Activated CD8-positive, alpha-beta memory T cell treated with anti-CD3 and anti-CD28 coated beads, Interleukin-2, amount 10 ng/mL, durations not matched to agents 7 days and 5 days (primary cell): Measurements from ENCODE around the gene RIC8A. TPM values are rescaled to one million over a fixed set of nuclear protein-coding genes. Genes with fewer than 3 reads are reported as not detected.
A peak's percentile ranks its signal among the peaks of the same experiment; 100 is the strongest.
"Not testable (repeated sequence)": the region's sequence is repeated elsewhere in the genome, so short reads cannot be mapped to it uniquely, and the experiment has no call there.

Experiments
- ATAC-seq: fragments of 150-1000 bp; cut with Tn5 transposase; one replicate; pipeline ENCODE4 v1.10.0; 2021; ENCODE audit warnings: moderate library complexity
- CTCF ChIA-PET: fragments of 350-600 bp; sonication (Branson Sonifier 250); formaldehyde crosslinking; loops from one replicate; lab custom pipeline; 2021; ENCODE audit warnings: antibody characterized with exemption; lab: Charles Lee
- DNase-seq: peaks from one replicate; pipeline ENCODE4 v3.0.0-alpha.2; 2020
- H3K27ac Mint-ChIP-seq: one replicate; pipeline ENCODE4 v1.8.0; 2021; ENCODE audit warnings: mild to moderate bottlenecking, mixed read lengths
- H3K27me3 Mint-ChIP-seq: one replicate; pipeline ENCODE4 v1.8.0; 2021; ENCODE audit warnings: mixed read lengths
- H3K36me3 Mint-ChIP-seq: one replicate; pipeline ENCODE4 v1.8.0; 2021; ENCODE audit warnings: mild to moderate bottlenecking, mixed read lengths
- H3K4me1 Mint-ChIP-seq: one replicate; pipeline ENCODE4 v1.8.0; 2021; ENCODE audit warnings: mixed read lengths
- H3K4me3 Mint-ChIP-seq: one replicate; pipeline ENCODE4 v1.8.0; 2021; ENCODE audit warnings: mild to moderate bottlenecking, moderate library complexity, mixed read lengths
- H3K9me3 Mint-ChIP-seq: one replicate; pipeline ENCODE4 v1.8.0; 2022; ENCODE audit warnings: low read depth, mixed read lengths
- total RNA-seq, 2 experiments: library from RNA; stranded (reverse); gene quantifications; one replicate each; pipeline ENCODE4 v1.2.3, GENCODE V29; 2021

Gene RIC8A
- total RNA-seq, 2 experiments from 2014 or later, result 110 to 113 TPM

DNA sequence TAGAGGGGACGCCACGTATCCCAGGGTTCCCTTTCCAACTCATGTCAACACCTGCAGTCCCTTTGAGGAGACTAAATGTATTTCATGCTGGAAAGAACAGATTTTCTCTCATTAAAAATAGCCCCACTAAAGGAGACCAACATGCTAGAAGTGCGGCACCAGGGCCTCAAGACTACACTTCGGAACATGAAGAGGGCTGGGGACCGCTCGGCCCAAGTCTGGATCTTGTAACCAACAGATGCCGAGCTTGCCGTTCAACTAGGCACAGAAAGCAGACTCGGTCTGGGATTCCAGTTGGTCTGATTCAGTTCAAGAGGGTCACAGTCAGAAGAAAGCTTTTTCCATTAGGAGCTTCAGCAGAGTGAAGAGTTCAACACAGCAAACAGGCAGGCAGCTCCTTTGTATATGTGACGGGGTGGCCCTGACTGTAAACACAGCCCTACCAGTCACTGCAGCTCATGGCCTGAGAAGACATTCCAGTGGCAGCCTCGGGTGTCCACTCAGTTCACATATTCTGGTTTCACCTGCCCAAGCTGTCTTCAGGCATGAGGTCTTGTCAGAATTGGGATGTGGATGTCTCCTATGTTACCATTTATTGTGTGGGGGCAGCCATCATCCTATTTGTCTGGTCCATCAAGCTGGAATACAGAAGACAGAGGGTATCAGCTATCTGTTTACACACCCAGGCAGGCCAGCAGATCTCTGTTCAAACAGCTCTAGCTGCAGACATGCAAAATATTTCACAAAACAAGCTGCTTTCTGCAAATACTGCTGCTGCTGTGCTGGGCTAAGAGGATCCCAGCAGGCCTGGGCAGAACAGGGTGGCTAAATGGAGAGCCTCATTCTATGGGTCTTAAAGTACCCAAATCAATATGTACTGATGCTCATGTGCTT is 8.8 kb downstream of the RIC8A start:
- peaks cover 6% of the 10 kb centered on the region for H3K4me1 Mint-ChIP-seq
- H3K27ac Mint-ChIP-seq, result peak overlapping the region; percentile 14
- ATAC-seq (no peak), DNase-seq (no peak)
- no peaks in the 10 kb centered on the region for H3K9me3 Mint-ChIP-seq
- H3K4me3 Mint-ChIP-seq, result no peak overlapping the region
- H3K27me3 Mint-ChIP-seq, result no peaks in the 10 kb centered on the region
- H3K36me3 Mint-ChIP-seq, result peaks cover 16% of the 10 kb centered on the region
- CTCF ChIA-PET, result interaction anchor here (0.8 to 1.0 kb wide), 2 partner anchors 9 to 148 kb away, joined by 3 read pairs; partner anchors contain the start of genes BET1L and RIC8A

DNA sequence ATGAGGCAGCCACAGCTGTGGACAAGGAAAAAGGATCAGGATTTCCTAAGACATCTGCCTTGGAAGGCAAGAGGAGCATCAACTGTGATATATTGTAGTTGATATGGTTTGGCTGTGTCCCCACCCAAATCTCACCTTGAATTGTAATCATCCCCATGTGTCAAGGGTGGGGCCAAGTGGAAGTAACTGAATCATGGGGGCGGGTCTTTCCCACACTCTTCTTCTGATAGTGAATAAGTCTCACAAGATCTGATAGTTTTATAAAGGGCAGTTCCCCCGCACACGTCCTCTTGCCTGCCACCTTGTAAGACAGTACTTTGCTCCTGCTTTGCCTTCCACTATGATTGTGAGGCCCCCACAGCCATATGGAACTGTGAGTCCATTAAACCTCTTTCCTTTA is 10.2 kb downstream of the RIC8A start:
- Mint-ChIP-seq H3K27me3 (no peaks in the 10 kb centered on the region), H3K4me3 (no peak overlapping the region), H3K27ac (no peak overlapping the region), H3K36me3 (peaks cover 13% of the 10 kb centered on the region), H3K4me1 (peaks cover 2% of the 10 kb centered on the region), H3K9me3 (no peaks in the 10 kb centered on the region)
- ATAC-seq (no peak), DNase-seq (no peak)
- CTCF ChIA-PET, result interaction anchor here (1.1 kb wide), 1 partner anchor 179 kb away, joined by 3 read pairs; no protein-coding TSS in a partner anchor

DNA sequence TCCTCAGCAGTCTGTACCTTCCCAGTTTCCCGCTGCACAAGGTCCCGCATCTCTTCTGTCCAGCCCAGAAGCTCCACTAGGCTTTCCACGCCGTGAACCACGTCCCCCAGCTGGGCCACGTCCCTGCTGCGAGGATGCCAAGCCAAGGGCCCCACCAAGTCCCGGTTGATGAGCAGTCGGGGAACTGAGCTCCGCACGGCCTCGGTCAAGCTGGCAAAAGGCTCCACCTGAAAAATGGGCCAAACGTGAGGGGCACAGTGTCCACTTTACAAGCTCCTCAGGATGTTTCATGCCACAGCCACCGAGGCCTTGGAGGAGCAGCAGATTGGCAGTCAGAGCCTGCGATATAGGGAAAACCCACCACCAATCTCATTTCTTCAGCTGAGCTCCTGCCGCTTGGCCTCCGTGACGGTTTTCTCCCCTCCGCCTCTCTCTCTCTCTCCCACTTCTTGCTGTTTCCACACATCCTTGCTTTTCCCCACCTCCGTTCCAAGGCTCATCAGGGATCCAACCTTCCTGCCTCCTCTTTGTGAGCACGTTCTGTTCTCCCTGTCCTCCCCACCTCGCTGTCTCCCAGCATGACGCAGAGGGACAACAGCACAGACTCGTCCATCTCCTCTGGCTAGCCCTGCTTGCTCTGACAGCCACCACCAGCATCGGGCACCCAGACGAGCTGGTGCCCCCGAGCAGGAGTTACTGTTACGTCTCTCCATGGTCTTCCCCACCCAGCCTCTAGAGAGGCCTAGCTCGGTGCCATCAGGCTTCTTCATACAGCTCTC is 11.5 kb downstream of the RIC8A start:
- CTCF ChIA-PET, result interaction anchor here (1.1 kb wide), 1 partner anchor 31 kb away, joined by 3 read pairs; no protein-coding TSS in a partner anchor
- Mint-ChIP-seq H3K27ac (no peak overlapping the region), H3K9me3 (no peaks in the 10 kb centered on the region), H3K36me3 (peaks cover 8% of the 10 kb centered on the region), H3K27me3 (no peaks in the 10 kb centered on the region), H3K4me3 (no peak overlapping the region), H3K4me1 (peaks cover 2% of the 10 kb centered on the region)
- ATAC-seq, result no peak
- DNase-seq, result no peak

DNA sequence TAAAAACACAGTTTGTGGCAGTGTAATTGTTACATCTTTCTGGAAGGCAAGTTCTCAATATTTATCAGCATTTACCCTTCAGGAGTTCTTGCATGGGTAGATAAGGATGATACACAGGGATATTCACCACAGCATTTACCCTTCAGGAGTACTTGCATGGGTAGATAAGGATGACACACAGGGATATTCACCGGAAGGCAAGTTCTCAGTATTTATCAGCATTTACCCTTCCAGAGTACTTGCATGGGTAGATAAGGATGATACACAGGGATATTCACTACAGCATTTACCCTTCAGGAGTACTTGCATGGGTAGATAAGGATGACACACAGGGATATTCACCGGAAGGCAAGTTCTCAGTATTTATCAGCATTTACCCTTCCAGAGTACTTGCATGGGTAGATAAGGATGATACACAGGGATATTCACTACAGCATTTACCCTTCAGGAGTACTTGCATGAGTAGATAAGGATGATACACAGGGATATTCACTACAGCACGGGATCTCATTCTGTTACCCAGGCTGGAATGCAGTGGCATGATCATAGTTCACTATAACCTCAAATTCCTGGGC is 13.2 kb downstream of the RIC8A start:
- H3K36me3 Mint-ChIP-seq, H3K4me3 Mint-ChIP-seq, DNase-seq, CTCF ChIA-PET, H3K9me3 Mint-ChIP-seq, H3K27ac Mint-ChIP-seq, ATAC-seq, H3K27me3 Mint-ChIP-seq, H3K4me1 Mint-ChIP-seq: not testable (repeated sequence)

DNA sequence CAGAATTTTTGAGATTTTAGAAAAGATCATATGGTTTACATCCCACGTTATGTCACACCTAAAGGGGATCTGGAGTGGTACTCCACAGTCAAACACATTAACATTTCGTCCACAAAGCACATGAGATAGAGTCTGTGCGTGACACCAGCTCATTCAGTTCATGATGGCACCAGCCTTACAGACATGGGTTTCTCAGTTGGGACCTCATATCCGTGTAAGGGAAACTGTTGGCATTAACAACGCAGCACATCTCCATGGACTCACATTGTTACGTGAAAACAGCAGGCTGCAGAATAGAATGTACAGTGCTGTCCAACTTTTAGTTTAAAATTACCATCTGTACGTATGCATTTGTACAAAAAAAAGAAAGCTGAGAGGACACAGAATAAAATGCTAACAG is 14.0 kb downstream of the RIC8A start:
- no peak overlapping the region for H3K4me3 Mint-ChIP-seq
- H3K36me3 Mint-ChIP-seq, result no peaks in the 10 kb centered on the region
- CTCF ChIA-PET, result no interaction called here
- DNase-seq (no peak), ATAC-seq (no peak)
- peaks cover 7% of the 10 kb centered on the region for H3K4me1 Mint-ChIP-seq
- no peaks in the 10 kb centered on the region for H3K9me3 Mint-ChIP-seq
- no peaks in the 10 kb centered on the region for H3K27me3 Mint-ChIP-seq
- no peak overlapping the region for H3K27ac Mint-ChIP-seq

DNA sequence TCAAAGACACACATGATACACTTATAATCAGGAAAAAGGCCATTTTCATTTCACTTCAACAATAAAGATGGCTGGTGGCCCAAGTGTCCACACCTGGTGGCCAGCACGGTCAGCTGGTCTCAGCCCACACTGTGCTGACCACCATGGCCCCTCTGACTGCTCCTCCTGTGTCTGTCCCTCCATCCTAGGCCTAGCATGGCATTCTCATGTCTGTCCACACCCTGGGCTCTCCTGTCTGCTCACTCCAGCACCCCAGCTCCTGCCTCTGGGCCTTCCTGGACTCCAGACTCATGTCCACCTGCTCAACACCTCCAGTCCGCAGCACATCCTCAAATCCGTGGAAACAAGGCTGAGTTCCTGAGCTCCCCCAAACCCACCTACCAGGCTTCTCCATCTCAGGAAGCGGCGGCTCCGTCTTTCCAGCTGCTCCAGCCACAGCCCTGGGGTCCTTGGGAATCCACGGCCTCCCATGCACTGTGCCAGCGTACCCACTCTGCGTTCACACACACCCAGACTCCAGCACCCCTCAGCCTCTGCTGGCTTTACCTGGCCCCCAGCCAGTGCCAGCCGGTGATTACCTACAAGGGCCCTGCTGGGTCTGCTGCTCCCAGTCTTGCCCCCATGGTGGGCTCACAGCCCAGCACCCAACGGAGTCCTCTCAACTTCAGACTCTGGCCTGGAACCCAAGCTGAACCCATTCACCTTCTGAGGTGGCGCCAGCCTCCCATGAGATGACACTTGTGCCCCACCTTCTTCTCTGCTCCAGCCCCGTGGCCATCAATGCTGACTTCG is 14.7 kb downstream of the RIC8A start:
- H3K4me1 Mint-ChIP-seq, result peaks cover 7% of the 10 kb centered on the region
- no peak overlapping the region for H3K4me3 Mint-ChIP-seq

DNA sequence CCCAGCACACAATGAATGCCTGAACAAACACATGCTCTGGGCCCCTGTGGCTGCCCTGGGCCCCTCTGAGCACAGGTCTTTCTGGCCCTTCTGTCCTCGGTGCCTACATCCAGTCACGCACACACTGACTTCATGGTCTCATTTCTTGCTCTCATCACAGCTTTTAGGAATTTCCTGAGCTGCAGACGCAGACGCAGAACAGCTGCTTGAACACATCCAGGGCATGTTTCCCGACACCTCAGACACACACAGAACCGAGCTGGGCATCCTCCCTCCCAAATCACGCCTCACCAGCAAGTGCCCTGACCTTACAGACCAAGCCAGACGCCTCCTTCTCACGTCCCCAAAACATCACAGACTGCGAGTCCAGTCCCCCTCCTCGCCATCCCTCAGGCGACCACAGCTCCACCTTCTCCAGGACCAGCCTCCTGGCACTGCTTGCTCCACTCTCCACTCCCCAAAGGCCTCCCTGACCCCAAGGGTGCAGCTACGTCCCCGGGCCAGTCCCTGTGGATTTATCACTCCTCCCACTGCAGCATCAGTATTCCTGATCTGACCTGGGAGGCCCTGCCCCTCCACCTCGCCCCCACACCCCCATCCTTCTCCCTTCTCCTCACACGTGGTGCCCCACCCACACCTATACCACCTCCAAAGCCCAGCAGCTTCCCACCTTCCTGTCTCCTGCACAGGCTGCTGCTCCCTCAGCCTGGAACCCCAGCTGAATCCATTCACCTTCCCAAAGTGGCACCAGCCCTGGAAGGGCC is 15.7 kb downstream of the RIC8A start:
- ATAC-seq, result no peak
- Mint-ChIP-seq H3K27ac (no peak overlapping the region), H3K27me3 (no peaks in the 10 kb centered on the region)

More for the DNA sequence above, 14.7 kb downstream of the RIC8A start:
- DNase-seq (no peak), ATAC-seq (no peak)
- CTCF ChIA-PET, result no interaction called here
- Mint-ChIP-seq H3K9me3 (no peaks in the 10 kb centered on the region), H3K27me3 (no peaks in the 10 kb centered on the region), H3K36me3 (no peaks in the 10 kb centered on the region), H3K27ac (no peak overlapping the region)

DNA sequence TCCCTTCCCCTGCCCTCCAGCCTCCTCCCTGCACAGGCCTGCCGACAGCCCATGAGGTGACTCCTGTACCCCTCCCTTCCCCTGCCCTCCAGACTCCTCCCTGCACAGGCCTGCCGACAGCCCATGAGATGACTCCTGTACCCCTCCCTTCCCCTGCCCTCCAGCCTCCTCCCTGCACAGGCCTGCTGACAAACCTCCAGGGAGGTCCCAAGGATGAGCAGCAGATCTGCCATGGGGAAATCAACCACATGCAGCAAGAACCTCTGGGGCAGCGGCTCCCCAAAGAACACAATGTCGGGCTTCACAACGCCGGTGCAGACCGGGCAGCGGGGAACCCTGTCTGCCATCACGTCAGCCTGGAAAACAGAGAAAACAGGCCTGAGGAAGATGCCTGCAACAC is 16.4 kb downstream of the RIC8A start:
- CTCF ChIA-PET, result no interaction called here
- H3K4me1 Mint-ChIP-seq, result peaks cover 7% of the 10 kb centered on the region
- H3K27ac Mint-ChIP-seq, result no peak overlapping the region
- H3K36me3 Mint-ChIP-seq, result no peaks in the 10 kb centered on the region
- H3K9me3 Mint-ChIP-seq, result no peaks in the 10 kb centered on the region
- DNase-seq (no peak), ATAC-seq (no peak)
- no peaks in the 10 kb centered on the region for H3K27me3 Mint-ChIP-seq
- no peak overlapping the region for H3K4me3 Mint-ChIP-seq

More for the DNA sequence above, 15.7 kb downstream of the RIC8A start:
- Mint-ChIP-seq H3K9me3 (no peaks in the 10 kb centered on the region), H3K36me3 (no peaks in the 10 kb centered on the region), H3K4me1 (peaks cover 7% of the 10 kb centered on the region), H3K4me3 (no peak overlapping the region)
- no peak for DNase-seq
- CTCF ChIA-PET, result no interaction called here

DNA sequence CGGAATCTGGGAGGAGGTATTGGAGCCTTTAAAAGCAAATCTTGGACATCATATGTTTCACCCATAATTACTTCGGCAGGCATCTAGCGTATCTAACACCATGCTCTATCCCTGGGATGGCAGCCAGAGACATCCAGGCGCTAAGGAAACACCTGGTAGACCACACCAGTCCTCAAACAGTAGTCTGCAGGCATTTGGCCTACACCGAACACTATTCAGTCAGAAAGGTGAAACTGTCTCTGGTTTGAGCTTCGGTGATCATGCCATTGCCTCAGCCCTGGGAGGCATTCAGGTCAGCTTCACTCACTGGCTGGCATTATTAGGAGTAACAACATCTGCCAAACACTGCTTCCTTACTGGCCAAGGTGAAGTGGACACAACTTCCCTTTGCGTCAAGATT is 16.9 kb downstream of the RIC8A start:
- H3K27ac Mint-ChIP-seq, result no peak overlapping the region
- H3K4me3 Mint-ChIP-seq, result no peak overlapping the region
- peaks cover 7% of the 10 kb centered on the region for H3K4me1 Mint-ChIP-seq
- H3K27me3 Mint-ChIP-seq, result no peaks in the 10 kb centered on the region
- CTCF ChIA-PET, result no interaction called here
- no peaks in the 10 kb centered on the region for H3K36me3 Mint-ChIP-seq
- ATAC-seq, result no peak
- no peak for DNase-seq
- no peaks in the 10 kb centered on the region for H3K9me3 Mint-ChIP-seq

DNA sequence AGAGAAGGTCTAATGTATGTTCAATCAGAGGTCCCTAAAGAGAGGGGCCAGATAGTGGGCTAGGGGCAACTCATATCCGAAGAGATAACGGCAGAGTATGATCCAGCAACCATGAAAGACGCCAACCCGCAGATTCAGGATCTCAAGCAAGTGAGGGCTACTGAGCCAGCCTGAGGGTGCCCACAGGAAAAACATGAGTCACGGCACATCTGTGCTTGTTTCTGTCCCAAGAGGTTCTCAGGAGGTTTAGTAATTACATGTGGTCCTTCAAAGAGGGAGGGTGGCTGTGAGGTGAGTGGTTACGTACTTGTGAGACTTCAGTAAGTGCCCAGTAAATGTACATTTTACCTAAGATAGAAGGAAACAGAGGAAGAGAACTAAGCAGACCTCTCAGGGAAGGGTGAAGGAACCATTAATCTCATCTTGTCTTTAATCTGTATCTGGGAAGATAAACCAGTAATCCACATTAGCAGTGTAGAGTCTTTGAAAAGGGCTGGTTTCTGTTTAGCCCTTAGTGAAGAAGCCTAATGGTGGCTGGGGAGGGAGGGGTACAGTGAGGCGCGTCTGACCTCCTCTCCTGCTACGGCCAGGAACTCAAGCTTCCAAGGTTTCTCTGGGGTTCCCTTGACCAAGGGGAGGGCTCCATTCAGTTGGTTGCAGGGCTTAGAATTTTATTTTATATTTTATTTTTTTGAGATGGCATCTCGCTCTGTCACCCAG is 18.4 kb downstream of the RIC8A start:
- H3K9me3 Mint-ChIP-seq, result no peaks in the 10 kb centered on the region
- ATAC-seq (peak; percentile 49), DNase-seq (no peak)
- CTCF ChIA-PET, result no interaction called here
- no peak overlapping the region for H3K27ac Mint-ChIP-seq
- H3K36me3 Mint-ChIP-seq, result no peaks in the 10 kb centered on the region
- H3K4me1 Mint-ChIP-seq, result peaks cover 7% of the 10 kb centered on the region
- no peaks in the 10 kb centered on the region for H3K27me3 Mint-ChIP-seq
- no peak overlapping the region for H3K4me3 Mint-ChIP-seq

DNA sequence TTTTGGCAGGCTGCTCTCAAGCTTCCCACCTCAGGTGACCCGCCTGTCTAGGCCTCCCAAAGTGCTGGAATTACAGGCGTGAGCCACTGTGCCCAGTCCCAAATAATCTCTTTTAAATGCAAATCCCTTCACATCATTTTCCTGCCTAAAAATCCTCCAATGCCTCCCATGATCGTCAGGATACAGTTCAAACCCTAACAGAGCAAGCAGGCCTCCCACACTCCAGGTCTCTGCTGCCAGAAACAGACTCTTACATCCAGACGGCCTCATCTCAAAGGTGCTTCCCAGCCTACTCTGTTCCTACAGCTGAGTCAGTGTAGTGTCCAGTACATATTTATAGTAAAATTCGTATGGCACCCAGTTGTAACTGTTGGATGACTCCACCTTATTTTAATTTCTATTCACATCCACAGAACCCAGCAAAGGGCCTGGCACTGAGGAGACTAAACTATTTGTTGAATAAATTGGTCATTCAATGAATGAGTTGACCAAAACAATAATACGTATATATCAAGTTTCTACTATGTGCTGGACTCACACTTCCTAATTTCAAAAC is 20.4 kb downstream of the RIC8A start:
- no peaks in the 10 kb centered on the region for H3K36me3 Mint-ChIP-seq
- peaks cover 7% of the 10 kb centered on the region for H3K4me1 Mint-ChIP-seq
- H3K9me3 Mint-ChIP-seq, result no peaks in the 10 kb centered on the region
- H3K4me3 Mint-ChIP-seq, result no peak overlapping the region
- CTCF ChIA-PET, result interaction anchor here (1.1 to 1.4 kb wide), 2 partner anchors 19 to 23 kb away, joined by 3 read pairs; no protein-coding TSS in a partner anchor
- DNase-seq, result no peak
- H3K27ac Mint-ChIP-seq, result no peak overlapping the region
- ATAC-seq, result no peak
- H3K27me3 Mint-ChIP-seq, result no peaks in the 10 kb centered on the region
